H9 (cell line): Measurements from ENCODE around the gene TADA3. TPM values are rescaled to one million over a fixed set of nuclear protein-coding genes. Genes with fewer than 3 reads are reported as not detected.

Experiments used
- DNase-seq: peaks from one replicate; pipeline ENCODE4 v3.0.0-alpha.2; 2017
- H2AFZ ChIP-seq: one replicate; pipeline ENCODE4 v1.6.1; 2013; ENCODE audit warnings: mild to moderate bottlenecking, low read length, control low read depth, moderate library complexity
- H2AK5ac ChIP-seq: 2 replicates; pipeline ENCODE4 v1.6.1; 2013; ENCODE audit warnings: low read length, control low read depth, mixed read lengths; ENCODE audit not compliant: insufficient read length
- H2BK120ac ChIP-seq: one replicate; pipeline ENCODE4 v1.6.1; 2013; ENCODE audit warnings: low read depth, mild to moderate bottlenecking, low read length, control low read depth, inconsistent platforms; ENCODE audit not compliant: poor library complexity, severe bottlenecking
- H2BK12ac ChIP-seq: 2 replicates; pipeline ENCODE4 v1.6.1; 2013; ENCODE audit warnings: low read length, control low read depth, mixed read lengths, low read depth; ENCODE audit not compliant: insufficient read length
- H2BK15ac ChIP-seq: 2 replicates; pipeline ENCODE4 v1.6.1; 2013; ENCODE audit warnings: low read depth, low read length, control low read depth
- H2BK20ac ChIP-seq: one replicate; pipeline ENCODE4 v1.6.1; 2013; ENCODE audit warnings: low read depth, mild to moderate bottlenecking, low read length, control low read depth, inconsistent platforms; ENCODE audit not compliant: poor library complexity, severe bottlenecking
- H2BK5ac ChIP-seq: 2 replicates; pipeline ENCODE4 v1.6.1; 2013; ENCODE audit warnings: low read length, control low read depth, mixed read lengths; ENCODE audit not compliant: insufficient read length
- H3K14ac ChIP-seq: 2 replicates; pipeline ENCODE4 v1.6.1; 2013; ENCODE audit warnings: low read length, control low read depth; ENCODE audit not compliant: insufficient read depth
- H3K18ac ChIP-seq: 2 replicates; pipeline ENCODE4 v1.6.1; 2013; ENCODE audit warnings: low read depth, mild to moderate bottlenecking, mixed read lengths, low read length, control low read depth; ENCODE audit not compliant: insufficient read length
- H3K23ac ChIP-seq: 2 replicates; pipeline ENCODE4 v1.6.1; 2013; ENCODE audit warnings: low read length, control low read depth, mixed read lengths, low read depth; ENCODE audit not compliant: insufficient read length
- H3K23me2 ChIP-seq: 2 replicates; pipeline ENCODE4 v1.6.1; 2013; ENCODE audit warnings: low read depth, mild to moderate bottlenecking, mixed read lengths, low read length, control low read depth; ENCODE audit not compliant: insufficient read length, poor library complexity, severe bottlenecking
- H3K27ac ChIP-seq: 2 replicates; pipeline ENCODE4 v1.5.1; 2013; ENCODE audit warnings: low read length, control low read depth, mixed read lengths, low read depth; ENCODE audit not compliant: insufficient read length
- H3K27me3 ChIP-seq: 2 replicates; pipeline ENCODE4 v1.6.1; 2013; ENCODE audit warnings: low read length, control low read depth, inconsistent platforms; ENCODE audit not compliant: insufficient read depth
- H3K4ac ChIP-seq: 2 replicates; pipeline ENCODE4 v1.6.1; 2013; ENCODE audit warnings: low read depth, mild to moderate bottlenecking, control low read depth, inconsistent platforms, low read length, moderate library complexity
- H3K4me1 ChIP-seq: 2 replicates; pipeline ENCODE4 v1.6.1; 2013; ENCODE audit warnings: low read length, control low read depth, inconsistent platforms; ENCODE audit not compliant: insufficient read depth
- H3K4me2 ChIP-seq: 2 replicates; pipeline ENCODE4 v1.6.1; 2013; ENCODE audit warnings: low read length, control low read depth, mixed read lengths; ENCODE audit not compliant: insufficient read length, insufficient read depth
- H3K56ac ChIP-seq: 2 replicates; pipeline ENCODE4 v1.6.1; 2013; ENCODE audit warnings: low read depth, mild to moderate bottlenecking, mixed read lengths, low read length, control low read depth; ENCODE audit not compliant: insufficient read length
- H3K79me1 ChIP-seq: 2 replicates; pipeline ENCODE4 v1.6.1; 2013; ENCODE audit warnings: low read depth, mild to moderate bottlenecking, moderate library complexity, low read length, control low read depth, inconsistent platforms; ENCODE audit not compliant: insufficient read depth, poor library complexity, severe bottlenecking
- H3K79me2 ChIP-seq: 2 replicates; pipeline ENCODE4 v1.6.1; 2013; ENCODE audit warnings: low read length, control low read depth, inconsistent platforms; ENCODE audit not compliant: insufficient read depth
- H3K9ac ChIP-seq: 2 replicates; pipeline ENCODE4 v1.6.1; 2013; ENCODE audit warnings: low read length, control low read depth, mixed read lengths; ENCODE audit not compliant: insufficient read length; ENCODE audit errors: extremely low read depth
- H3K9me3 ChIP-seq: one replicate; pipeline ENCODE4 v1.6.1; 2013; ENCODE audit warnings: low read depth, low read length, inconsistent platforms; ENCODE audit not compliant: control insufficient read depth
- H3T11ph ChIP-seq: one replicate; pipeline ENCODE4 v1.6.1; 2013; ENCODE audit warnings: mild to moderate bottlenecking, low read length, control low read depth, inconsistent platforms
- H4K20me1 ChIP-seq: one replicate; pipeline ENCODE4 v1.6.1; 2013; ENCODE audit not compliant: control insufficient read depth, insufficient read length, insufficient read depth
- H4K5ac ChIP-seq: 2 replicates; pipeline ENCODE4 v1.6.1; 2013; ENCODE audit warnings: low read depth, mild to moderate bottlenecking, mixed read lengths, low read length, control low read depth; ENCODE audit not compliant: insufficient read length
- H4K8ac ChIP-seq: replicated peaks from 2 replicates; pipeline ENCODE4 v1.6.1; 2013; ENCODE audit warnings: low read length, control low read depth, mixed read lengths, low read depth; ENCODE audit not compliant: insufficient read length
- H4K91ac ChIP-seq: 2 replicates; pipeline ENCODE4 v1.6.1; 2013; ENCODE audit warnings: low read depth, mild to moderate bottlenecking, moderate library complexity, mixed read lengths, low read length, control low read depth; ENCODE audit not compliant: insufficient read length
- H3K27ac Mint-ChIP-seq, 3 experiments: 2 replicates in 2 of 3; 3 replicates in 1 of 3; pipeline ENCODE4 v1.8.0; 2020 to 2021; ENCODE audit warnings: mixed read lengths in 3 of 3, mild to moderate bottlenecking in 1 of 3, moderate library complexity in 1 of 3
- H3K27me3 Mint-ChIP-seq: 2 replicates; pipeline ENCODE4 v1.8.0; 2021; ENCODE audit warnings: low read depth, mild to moderate bottlenecking, moderate library complexity, mixed read lengths
- H3K36me3 Mint-ChIP-seq, 3 experiments: 2 replicates in 2 of 3; 3 replicates in 1 of 3; pipeline ENCODE4 v1.8.0; 2020 to 2021; ENCODE audit warnings: low read depth in 3 of 3, mixed read lengths in 3 of 3; ENCODE audit not compliant: insufficient read depth in 1 of 3
- H3K4me1 Mint-ChIP-seq, 2 experiments: 2 replicates each; pipeline ENCODE4 v1.8.0; 2020; ENCODE audit warnings: mixed read lengths in 2 of 2
- H3K4me3 Mint-ChIP-seq, 2 experiments: 2 replicates in 1 of 2; 3 replicates in 1 of 2; pipeline ENCODE4 v1.8.0; 2020 to 2021; ENCODE audit warnings: mild to moderate bottlenecking in 2 of 2, mixed read lengths in 2 of 2, moderate library complexity in 1 of 2
- H3K9me3 Mint-ChIP-seq, 2 experiments: 2 replicates in 1 of 2; 3 replicates in 1 of 2; pipeline ENCODE4 v1.8.0; 2020; ENCODE audit warnings: mild to moderate bottlenecking in 2 of 2, mixed read lengths in 2 of 2, moderate library complexity in 1 of 2
- CTCF ChIP-seq: fragments of 200-600 bp; sonication (generic); conservative IDR thresholded peaks from 3 replicates; pipeline ENCODE4 v1.8.0; 2021; ENCODE audit warnings: antibody characterized with exemption, mild to moderate bottlenecking
- WGBS: extraction: QIAGEN DNeasy Blood & Tissue Kit; methylation state at CpG from one replicate; pipeline ENCODE4 v1.1.7; 2013; ENCODE audit warnings: missing lambda C conversion rate, low lambda C conversion rate, mixed read lengths; ENCODE audit not compliant: insufficient read length; ENCODE audit errors: extremely low coverage; 5-methylcytosine and 5-hydroxymethylcytosine counted together
- total RNA-seq: library from RNA; stranded (reverse); gene quantifications from 2 replicates; pipeline ENCODE4 v1.2.1, GENCODE V29; 2021

The TADA3 gene
- total RNA-seq, 1 experiment from 2014 or later = 49.8 TPM

GRCh38 chr3:9747267-9747666 is 45.0 kb downstream of the TADA3 start:
- Histone ChIP-seq H2BK5ac (no peak overlapping the region), H3T11ph (no peak overlapping the region), H2BK15ac (no peak overlapping the region), H3K4me1 (no peaks in the 10 kb centered on the region), H4K5ac (no peak overlapping the region), H3K23ac (no peak overlapping the region), H2BK12ac (no peak overlapping the region), H3K9ac (no peak overlapping the region), H3K56ac (no peak overlapping the region), H3K79me2 (no peaks in the 10 kb centered on the region), H3K18ac (no peak overlapping the region), H2BK20ac (no peak overlapping the region), H2BK120ac (no peak overlapping the region), H3K23me2 (no peaks in the 10 kb centered on the region), H3K79me1 (no peaks in the 10 kb centered on the region), H2AK5ac (no peak overlapping the region), H2AFZ (no peak overlapping the region), H3K14ac (no peak overlapping the region), H3K4ac (no peak overlapping the region), H3K27ac (no peak overlapping the region), H4K20me1 (no peaks in the 10 kb centered on the region), H3K4me2 (no peak overlapping the region), H4K8ac (no peak overlapping the region), H4K91ac (no peak overlapping the region), H3K27me3 (no peaks in the 10 kb centered on the region), H3K9me3 (no peaks in the 10 kb centered on the region)
- no CpG with 5 or more reads among the region's 8 CpGs for WGBS
- no peak for DNase-seq
- Mint-ChIP-seq H3K9me3 (no peaks in the 10 kb centered on the region), H3K4me3 (no peak overlapping the region), H3K27me3 (no peaks in the 10 kb centered on the region; the same call in 1 of the 2 replicates), H3K4me1 (peaks cover 13% of the 10 kb centered on the region in 2 experiments), H3K36me3 (peaks cover 56 to 88% (median 80%) of the 10 kb centered on the region in 3 experiments; a peak in 6 of 7 replicates), H3K27ac (no peak overlapping the region)
- TF ChIP-seq CTCF = no peak
